IPS-18a (cell line): ENCODE results near the gene VPS13D.

ENCODE experiments used
- H3K27ac ChIP-seq: one replicate; pipeline ENCODE4 v1.5.1; 2013; ENCODE audit warnings: low read length
- H3K27me3 ChIP-seq: one replicate; pipeline ENCODE4 v1.6.1; 2013; ENCODE audit warnings: mild to moderate bottlenecking, low read length; ENCODE audit not compliant: control insufficient read depth, insufficient read depth
- H3K36me3 ChIP-seq: one replicate; pipeline ENCODE4 v1.6.1; 2013; ENCODE audit warnings: low read depth, low read length; ENCODE audit not compliant: control insufficient read depth
- H3K4me1 ChIP-seq: one replicate; pipeline ENCODE4 v1.6.1; 2013; ENCODE audit warnings: low read depth, low read length; ENCODE audit not compliant: control insufficient read depth
- H3K4me3 ChIP-seq: one replicate; pipeline ENCODE4 v1.5.1; 2013; ENCODE audit warnings: low read length
- H3K9ac ChIP-seq: one replicate; pipeline ENCODE4 v1.6.1; 2013; ENCODE audit warnings: mild to moderate bottlenecking, low read length, moderate library complexity
- H3K9me3 ChIP-seq: one replicate; pipeline ENCODE4 v1.6.1; 2013; ENCODE audit warnings: low read depth, low read length; ENCODE audit not compliant: control insufficient read depth

The VPS13D gene

GRCh38 chr1:12485231-12486058 is 255.6 kb downstream of the VPS13D start:
- H3K9ac ChIP-seq, result no peak overlapping the region
- no peaks in the 10 kb centered on the region for H3K4me1 ChIP-seq

DNA sequence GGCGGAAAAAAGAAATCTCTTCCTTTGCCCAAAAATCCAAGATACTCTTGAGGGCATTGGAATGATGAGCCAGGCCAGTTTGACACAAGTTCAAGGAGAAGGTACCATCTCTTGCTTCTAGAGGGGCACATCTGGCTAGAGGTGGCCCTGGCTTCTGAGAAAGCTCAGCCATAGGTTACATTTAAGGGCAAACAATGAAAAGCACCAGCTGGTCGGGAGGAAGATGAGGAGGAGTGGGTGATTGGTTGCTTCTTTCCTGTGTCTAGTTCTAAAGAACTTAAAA is 256.2 kb downstream of the VPS13D start:
- Histone ChIP-seq H3K36me3 (no peaks in the 10 kb centered on the region), H3K27ac (no peak overlapping the region), H3K4me3 (no peak overlapping the region), H3K9me3 (peaks cover 15% of the 10 kb centered on the region), H3K27me3 (no peaks in the 10 kb centered on the region), H3K4me1 (no peaks in the 10 kb centered on the region), H3K9ac (no peak overlapping the region)

More at GRCh38 chr1:12485231-12486058, 255.6 kb downstream of the VPS13D start:
- no peak overlapping the region for H3K4me3 ChIP-seq
- H3K9me3 ChIP-seq, result peaks cover 10% of the 10 kb centered on the region
- H3K27ac ChIP-seq, result no peak overlapping the region
- no peaks in the 10 kb centered on the region for H3K36me3 ChIP-seq
- no peaks in the 10 kb centered on the region for H3K27me3 ChIP-seq

- H3K4me1 ChIP-seq, result no peaks in the 10 kb centered on the region
- no peaks in the 10 kb centered on the region for H3K27me3 ChIP-seq
- H3K4me3 ChIP-seq, result no peak overlapping the region
- H3K9me3 ChIP-seq, result peaks cover 19% of the 10 kb centered on the region
- no peak overlapping the region for H3K27ac ChIP-seq
- H3K36me3 ChIP-seq, result no peaks in the 10 kb centered on the region
- H3K9ac ChIP-seq, result no peak overlapping the region
These were observed 256.7 kb downstream of the VPS13D start for GRCh38 chr1:12486401-12487005.

GRCh38 chr1:12487520-12487919 is 257.7 kb downstream of the VPS13D start:
- no peak overlapping the region for H3K27ac ChIP-seq
- no peaks in the 10 kb centered on the region for H3K36me3 ChIP-seq
- peaks cover 19% of the 10 kb centered on the region for H3K9me3 ChIP-seq

DNA sequence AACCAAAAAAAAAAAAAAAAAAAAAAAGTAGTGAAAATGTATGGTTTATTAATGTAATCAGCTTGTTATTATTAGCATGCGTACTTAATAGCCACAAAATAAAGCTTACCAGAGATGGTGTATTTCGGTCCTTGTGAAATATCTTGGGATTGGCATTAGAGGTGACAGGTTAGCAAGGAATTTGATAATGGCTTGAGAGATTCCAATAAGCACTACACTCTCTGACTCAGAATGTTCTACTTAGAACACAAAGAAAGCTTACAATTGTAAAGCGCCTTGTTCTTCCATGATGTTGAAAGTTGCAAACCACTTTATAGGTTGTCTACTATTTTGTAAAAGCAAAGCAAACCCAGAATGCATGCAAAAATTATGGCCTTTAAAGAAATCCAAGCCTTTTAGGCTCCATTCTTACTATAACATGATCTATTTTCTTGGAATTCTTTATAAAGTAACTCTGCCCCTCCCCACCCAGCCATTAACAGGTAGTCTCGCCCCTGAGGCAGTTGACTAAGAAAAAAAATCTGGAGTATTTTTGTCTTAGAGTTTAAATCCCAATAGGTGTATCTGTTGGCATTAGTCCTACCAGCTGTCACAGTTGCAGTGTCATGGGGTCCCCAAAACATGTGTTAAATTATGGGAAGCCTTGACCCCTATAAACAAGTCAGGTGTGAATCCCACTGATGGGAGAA is 259.0 kb downstream of the VPS13D start:
- Histone ChIP-seq H3K27ac (no peak overlapping the region), H3K36me3 (no peaks in the 10 kb centered on the region), H3K9me3 (peaks cover 19% of the 10 kb centered on the region), H3K9ac (no peak overlapping the region), H3K27me3 (no peaks in the 10 kb centered on the region), H3K4me3 (no peak overlapping the region), H3K4me1 (no peaks in the 10 kb centered on the region)

More at GRCh38 chr1:12487520-12487919, 257.7 kb downstream of the VPS13D start:
- no peak overlapping the region for H3K4me3 ChIP-seq
- H3K27me3 ChIP-seq, result no peaks in the 10 kb centered on the region
- no peaks in the 10 kb centered on the region for H3K4me1 ChIP-seq
- no peak overlapping the region for H3K9ac ChIP-seq

DNA sequence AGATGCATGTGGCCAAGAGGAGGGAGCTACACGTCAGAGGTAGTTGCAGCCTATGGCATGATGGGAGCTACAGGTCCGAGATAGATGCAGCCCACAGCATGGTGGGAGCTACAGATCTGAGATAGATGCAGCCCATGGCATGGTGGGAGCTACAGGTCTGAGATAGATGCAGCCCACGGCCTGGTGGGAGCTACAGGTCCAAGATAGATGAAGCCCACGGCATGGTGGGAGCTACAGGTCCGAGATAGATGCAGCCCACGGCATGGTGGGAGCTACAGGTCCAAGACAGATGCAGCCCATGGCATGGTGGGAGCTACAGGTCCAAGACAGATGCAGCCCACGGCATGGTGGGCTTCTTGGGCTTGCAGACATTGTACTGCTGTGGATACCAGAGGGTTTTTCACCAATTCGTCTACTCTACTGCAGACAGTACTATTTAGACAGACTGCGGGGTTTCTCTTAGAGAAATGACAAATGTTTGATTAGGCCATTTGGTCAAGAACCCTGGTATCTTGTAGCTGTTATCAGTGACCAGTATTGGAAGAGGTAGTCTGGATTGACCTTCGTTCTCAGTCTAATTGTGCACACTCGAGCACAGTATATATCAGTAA is 260.8 kb downstream of the VPS13D start:
- no peak overlapping the region for H3K27ac ChIP-seq
- H3K4me1 ChIP-seq, result no peaks in the 10 kb centered on the region
- H3K27me3 ChIP-seq, result no peaks in the 10 kb centered on the region
- peaks cover 19% of the 10 kb centered on the region for H3K9me3 ChIP-seq
- no peaks in the 10 kb centered on the region for H3K36me3 ChIP-seq
- no peak overlapping the region for H3K4me3 ChIP-seq
- H3K9ac ChIP-seq, result no peak overlapping the region

GRCh38 chr1:12491656-12492055 is 261.8 kb downstream of the VPS13D start:
- Histone ChIP-seq H3K27me3 (no peaks in the 10 kb centered on the region), H3K9ac (no peak overlapping the region), H3K36me3 (no peaks in the 10 kb centered on the region), H3K4me1 (no peaks in the 10 kb centered on the region), H3K4me3 (no peak overlapping the region), H3K27ac (no peak overlapping the region), H3K9me3 (peaks cover 19% of the 10 kb centered on the region)

GRCh38 chr1:12495725-12496124 is 265.9 kb downstream of the VPS13D start:
- H3K4me3 ChIP-seq, result no peak overlapping the region
- no peaks in the 10 kb centered on the region for H3K36me3 ChIP-seq
- H3K9ac ChIP-seq, result no peak overlapping the region
- H3K9me3 ChIP-seq, result peaks cover 6% of the 10 kb centered on the region
- no peak overlapping the region for H3K27ac ChIP-seq
- no peaks in the 10 kb centered on the region for H3K27me3 ChIP-seq
- H3K4me1 ChIP-seq, result no peaks in the 10 kb centered on the region

- H3K4me3 ChIP-seq, result no peak overlapping the region
- H3K9me3 ChIP-seq, result no peaks in the 10 kb centered on the region
- no peak overlapping the region for H3K9ac ChIP-seq
- no peaks in the 10 kb centered on the region for H3K36me3 ChIP-seq
- H3K4me1 ChIP-seq, result no peaks in the 10 kb centered on the region
- no peak overlapping the region for H3K27ac ChIP-seq
- H3K27me3 ChIP-seq, result no peaks in the 10 kb centered on the region
These were observed 266.5 kb downstream of the VPS13D start for GRCh38 chr1:12496154-12496961.

GRCh38 chr1:12499539-12500240 is 269.9 kb downstream of the VPS13D start:
- H3K9me3 ChIP-seq, result no peaks in the 10 kb centered on the region
- H3K27ac ChIP-seq, result no peak overlapping the region
- H3K27me3 ChIP-seq, result no peaks in the 10 kb centered on the region
- H3K4me3 ChIP-seq, result no peak overlapping the region
- H3K9ac ChIP-seq, result no peak overlapping the region
- H3K4me1 ChIP-seq, result no peaks in the 10 kb centered on the region
- no peaks in the 10 kb centered on the region for H3K36me3 ChIP-seq
